KOPT-K1 (cell line): ENCODE results near the gene FIG4.
"Not testable (repeated sequence)": the region's sequence is repeated elsewhere in the genome, so short reads cannot be mapped to it uniquely, and the experiment has no call there.

Experiments used
- H3K27ac ChIP-seq: fragments of 200-600 bp; sonication (generic); 2 replicates; pipeline ENCODE4 v1.5.1; 2016; ENCODE audit warnings: antibody characterized with exemption, mild to moderate bottlenecking, low read depth, low read length; ENCODE audit not compliant: poor library complexity, severe bottlenecking
- H3K36me3 ChIP-seq: fragments of 200-600 bp; sonication (generic); 2 replicates; pipeline ENCODE4 v1.5.1; 2017; ENCODE audit warnings: antibody characterized with exemption, mild to moderate bottlenecking, low read length, moderate library complexity; ENCODE audit not compliant: insufficient read depth
- H3K9me3 ChIP-seq: fragments of 200-600 bp; sonication (generic); 2 replicates; pipeline ENCODE4 v1.5.1; 2017; ENCODE audit warnings: antibody characterized with exemption, low read length, mild to moderate bottlenecking; ENCODE audit not compliant: insufficient read depth, poor library complexity, severe bottlenecking

The FIG4 gene

DNA sequence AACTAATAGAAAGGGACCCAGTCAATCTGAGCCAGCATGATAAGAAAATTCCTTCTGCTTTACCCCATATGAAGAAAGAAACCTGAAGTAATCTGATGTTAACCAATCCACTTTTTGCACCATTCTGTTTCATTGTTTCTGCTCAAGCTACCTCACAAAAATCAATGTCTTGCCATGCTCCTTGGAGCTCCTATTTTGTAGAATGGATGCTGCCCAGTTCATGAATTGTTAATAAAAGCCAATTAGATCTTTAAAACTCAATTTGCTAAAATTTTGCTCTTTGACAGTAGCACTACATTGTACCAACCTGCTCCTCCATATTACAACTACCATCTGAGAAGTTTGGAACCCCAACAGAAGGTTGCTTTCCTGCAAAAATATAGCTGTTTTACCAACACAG lies 170.8 kb downstream of the FIG4 start:
- Histone ChIP-seq H3K27ac (no peak overlapping the region), H3K36me3 (no peaks in the 10 kb centered on the region), H3K9me3 (no peaks in the 10 kb centered on the region)

DNA sequence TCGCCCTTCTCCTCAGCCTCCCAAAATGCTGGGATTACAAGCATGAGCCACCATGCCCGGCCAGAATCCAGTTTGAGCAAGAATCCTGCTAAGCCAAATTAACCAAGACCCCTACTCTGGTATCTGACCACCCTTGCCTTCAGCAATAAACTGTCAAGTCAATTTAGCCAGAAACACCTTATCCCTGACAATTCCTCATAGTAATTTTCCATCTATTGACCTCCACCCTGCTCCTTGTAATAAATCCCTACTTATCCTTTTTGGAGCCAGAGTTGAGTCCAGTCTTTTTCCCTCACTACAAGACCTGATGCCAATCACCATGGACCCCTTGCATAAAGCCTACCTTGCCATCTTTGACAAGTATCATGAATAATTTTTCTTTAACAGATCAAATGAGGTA lies 173.0 kb downstream of the FIG4 start:
- no peak overlapping the region for H3K27ac ChIP-seq
- H3K9me3 ChIP-seq = no peaks in the 10 kb centered on the region
- H3K36me3 ChIP-seq = no peaks in the 10 kb centered on the region

DNA sequence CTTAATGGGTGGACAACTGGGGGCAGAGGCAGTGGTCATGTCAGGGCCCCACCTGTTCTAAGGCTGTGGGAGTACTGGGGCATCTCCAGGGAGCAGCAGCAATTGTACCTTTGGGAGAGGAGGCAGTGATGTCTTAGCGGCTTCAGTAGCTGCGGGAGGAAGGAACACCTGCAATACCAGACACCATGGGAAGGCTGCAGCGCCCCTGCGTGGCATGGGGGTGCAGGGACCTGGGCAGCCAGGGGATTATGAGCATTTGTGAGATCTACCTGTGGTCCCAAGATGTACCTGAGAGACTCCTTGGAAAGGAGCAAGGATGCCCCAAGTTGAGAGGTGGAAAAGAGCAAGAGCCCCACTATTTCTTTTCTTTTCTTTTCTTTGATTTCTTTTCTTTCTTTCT lies 174.9 kb downstream of the FIG4 start:
- Histone ChIP-seq H3K36me3 (no peaks in the 10 kb centered on the region), H3K27ac (no peak overlapping the region), H3K9me3 (no peaks in the 10 kb centered on the region)

DNA sequence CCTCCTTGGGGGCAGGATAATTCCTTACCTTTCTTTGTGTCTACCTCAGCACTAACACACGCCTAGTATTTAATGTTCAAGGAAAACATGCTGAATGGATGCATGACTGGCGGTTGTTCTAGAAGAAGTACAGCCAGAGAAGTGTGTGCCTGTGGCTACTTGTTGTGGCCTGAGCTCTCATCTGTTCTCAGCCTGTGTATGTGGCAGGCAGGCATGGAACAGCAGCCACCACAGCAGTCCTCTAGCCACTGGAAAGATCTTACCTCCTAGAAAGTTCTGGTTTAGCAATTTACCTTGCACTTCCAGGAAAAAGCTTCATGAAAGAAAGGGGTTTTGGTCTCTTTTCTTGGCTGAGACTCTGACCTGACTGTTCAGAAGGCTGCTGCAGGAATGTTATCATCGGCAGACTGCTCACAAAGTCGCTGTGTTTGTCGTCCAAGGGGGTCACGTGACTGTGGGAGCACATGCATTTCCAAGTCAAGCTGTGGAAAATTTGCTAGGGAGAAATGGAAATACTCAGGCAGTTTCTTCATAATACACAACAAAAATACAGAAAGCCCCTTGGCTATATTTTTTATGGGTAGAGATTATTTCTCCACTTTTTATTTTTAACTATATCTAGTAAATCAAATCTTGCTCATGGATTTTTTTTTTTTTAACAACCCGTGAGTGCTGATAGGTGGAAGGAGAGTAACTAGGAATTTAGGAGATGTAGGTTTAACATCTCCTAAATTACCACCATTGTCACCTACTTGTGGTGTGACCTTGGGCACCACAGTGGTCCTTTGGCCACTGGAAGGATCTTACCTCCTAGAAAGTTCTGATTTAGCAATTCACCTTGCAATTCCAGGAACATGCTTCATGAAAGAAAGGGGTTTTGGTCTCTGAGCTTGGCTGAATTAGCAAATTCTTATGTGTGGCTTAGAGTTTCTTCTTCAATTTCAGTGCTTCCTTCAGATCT lies 176.2 kb downstream of the FIG4 start:
- no peak overlapping the region for H3K27ac ChIP-seq
- H3K9me3 ChIP-seq = no peaks in the 10 kb centered on the region
- H3K36me3 ChIP-seq = no peaks in the 10 kb centered on the region

DNA sequence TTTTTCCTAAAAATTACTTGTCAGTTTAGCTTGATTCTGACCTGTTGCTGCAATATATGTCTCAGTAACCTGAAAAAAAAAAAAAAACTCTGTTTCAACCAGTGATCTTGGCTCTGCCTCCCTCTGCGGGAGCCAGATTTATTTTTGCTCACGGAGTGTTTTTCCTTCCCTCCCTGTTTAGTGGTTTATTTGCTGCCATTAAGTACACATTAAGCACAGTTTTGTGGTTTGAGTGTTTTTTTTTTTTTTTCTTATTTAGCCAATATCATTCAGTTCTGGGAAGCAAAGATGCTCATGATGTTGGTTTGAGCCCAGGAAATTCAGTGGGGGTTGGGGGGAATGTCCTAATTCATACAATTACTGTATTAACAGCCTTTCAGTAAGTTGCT lies 176.9 kb downstream of the FIG4 start:
- no peak overlapping the region for H3K27ac ChIP-seq
- no peaks in the 10 kb centered on the region for H3K36me3 ChIP-seq
- no peaks in the 10 kb centered on the region for H3K9me3 ChIP-seq

DNA sequence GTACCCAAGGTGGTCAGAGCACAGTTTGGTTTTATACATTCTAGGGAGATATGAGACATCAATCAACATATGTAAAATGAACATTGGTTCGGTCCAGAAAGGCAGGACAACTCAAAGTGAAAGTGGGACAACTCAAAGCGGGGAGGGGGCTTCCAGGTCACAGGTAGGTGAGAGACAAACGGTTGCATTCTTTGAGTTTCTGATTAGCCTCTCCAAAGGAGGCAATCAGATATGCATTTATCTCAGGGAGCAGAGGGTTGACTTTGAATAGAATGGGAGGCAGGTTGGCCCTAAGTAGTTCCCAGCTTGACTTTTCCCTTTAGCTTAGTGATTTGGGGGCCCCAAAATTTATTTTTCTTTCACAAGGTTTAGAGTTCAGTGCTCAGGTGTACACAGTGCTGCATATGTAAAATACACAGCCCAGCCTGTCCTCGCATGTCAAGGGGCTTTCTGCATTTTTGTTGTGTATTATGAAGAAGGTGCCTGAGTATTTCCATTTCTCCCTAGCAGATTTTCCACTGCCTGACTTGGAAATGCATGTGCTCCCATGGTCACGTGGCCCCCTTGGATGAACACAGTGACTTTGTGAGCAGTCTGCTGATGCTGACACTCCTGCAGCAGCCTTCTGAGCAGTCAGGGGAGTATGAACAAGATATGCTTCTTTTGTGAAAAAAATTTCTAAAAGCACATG lies 178.4 kb downstream of the FIG4 start:
- not testable (repeated sequence) for H3K36me3 ChIP-seq, H3K27ac ChIP-seq, H3K9me3 ChIP-seq

DNA sequence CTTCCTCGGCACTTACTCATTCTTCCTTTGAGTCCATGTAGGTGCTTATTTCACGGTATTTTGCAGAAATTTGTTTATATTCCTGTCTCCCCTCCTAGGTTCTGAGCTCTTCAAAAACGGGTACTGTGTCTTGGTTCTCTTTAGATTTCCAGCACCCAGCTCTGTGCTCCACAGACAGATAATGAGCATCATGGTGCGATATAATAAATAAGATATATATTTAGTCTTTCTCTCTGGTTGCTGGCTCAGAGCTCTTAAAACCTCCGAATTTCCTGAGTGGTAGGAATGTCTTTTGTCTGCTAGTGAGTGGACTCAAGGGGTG lies 179.0 kb downstream of the FIG4 start:
- Histone ChIP-seq H3K36me3 (no peaks in the 10 kb centered on the region), H3K27ac (no peak overlapping the region), H3K9me3 (no peaks in the 10 kb centered on the region)

DNA sequence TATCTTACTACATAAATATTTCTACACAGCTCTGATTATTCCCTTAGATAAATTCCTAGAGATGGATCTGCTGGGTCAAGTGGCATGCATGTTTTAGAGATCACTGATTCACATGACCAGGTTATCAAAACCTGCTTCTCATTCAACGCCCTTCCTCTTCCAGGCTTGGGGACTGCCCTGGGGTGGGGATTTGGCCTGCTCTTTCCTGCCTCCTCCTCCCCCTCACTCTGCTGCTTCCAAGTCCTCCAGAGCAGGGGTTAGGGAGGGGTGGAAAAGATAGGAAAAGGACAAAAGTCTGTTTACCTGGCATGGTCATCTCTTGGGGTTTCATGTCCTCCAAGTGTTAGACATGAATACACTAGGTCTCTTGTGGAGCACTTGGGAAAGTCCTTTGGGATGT lies 181.5 kb downstream of the FIG4 start:
- Histone ChIP-seq H3K27ac (no peak overlapping the region), H3K36me3 (no peaks in the 10 kb centered on the region), H3K9me3 (no peaks in the 10 kb centered on the region)

DNA sequence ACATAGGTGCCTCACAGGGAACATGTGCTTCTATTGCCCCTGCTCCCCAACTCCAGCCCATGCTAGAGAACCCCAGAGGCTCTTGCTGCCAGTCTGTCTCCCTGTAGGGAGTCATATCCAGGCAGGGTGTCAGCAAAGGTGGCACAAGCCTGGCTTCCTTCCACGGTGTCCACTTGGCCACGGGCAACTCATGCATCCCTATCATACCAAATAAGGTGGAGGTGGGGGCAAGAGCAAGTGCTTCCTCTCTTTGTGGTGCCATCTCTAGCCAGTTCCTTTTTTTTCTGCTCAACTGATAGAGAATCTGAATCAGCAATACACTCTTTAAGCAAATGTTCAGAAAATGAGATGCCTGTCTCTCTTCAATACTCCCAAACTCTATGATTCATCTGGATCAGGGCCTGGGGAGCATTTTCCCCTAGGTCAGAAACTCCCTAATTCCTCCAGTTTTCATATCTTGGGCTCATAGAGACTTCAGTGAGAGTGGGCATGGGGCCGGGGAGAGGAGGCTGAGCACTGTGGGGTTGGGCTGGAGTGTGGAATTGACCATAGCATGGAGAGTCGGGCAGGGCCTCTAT lies 182.0 kb downstream of the FIG4 start:
- Histone ChIP-seq H3K27ac (no peak overlapping the region), H3K9me3 (no peaks in the 10 kb centered on the region), H3K36me3 (no peaks in the 10 kb centered on the region)

DNA sequence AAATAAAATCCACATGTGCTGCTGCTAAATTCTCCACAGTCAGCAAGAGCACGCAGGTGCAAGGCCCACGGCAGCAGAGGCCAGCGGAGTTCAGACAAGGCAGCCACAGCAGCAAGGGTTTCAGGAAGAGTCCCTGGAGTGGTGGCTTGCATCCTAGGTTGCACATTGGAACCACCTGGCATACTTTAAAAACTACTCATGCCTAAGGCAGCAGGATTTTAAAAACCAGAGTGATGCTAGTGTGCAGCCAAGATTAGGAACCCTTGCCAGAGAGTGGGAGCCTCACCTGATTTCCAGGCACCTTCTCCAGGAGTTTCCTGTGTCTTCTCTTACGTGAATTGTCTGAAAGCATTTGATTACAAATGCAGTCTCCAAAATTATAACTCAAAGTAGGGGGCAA lies 183.0 kb downstream of the FIG4 start:
- Histone ChIP-seq H3K27ac (no peak overlapping the region), H3K9me3 (no peaks in the 10 kb centered on the region), H3K36me3 (no peaks in the 10 kb centered on the region)

DNA sequence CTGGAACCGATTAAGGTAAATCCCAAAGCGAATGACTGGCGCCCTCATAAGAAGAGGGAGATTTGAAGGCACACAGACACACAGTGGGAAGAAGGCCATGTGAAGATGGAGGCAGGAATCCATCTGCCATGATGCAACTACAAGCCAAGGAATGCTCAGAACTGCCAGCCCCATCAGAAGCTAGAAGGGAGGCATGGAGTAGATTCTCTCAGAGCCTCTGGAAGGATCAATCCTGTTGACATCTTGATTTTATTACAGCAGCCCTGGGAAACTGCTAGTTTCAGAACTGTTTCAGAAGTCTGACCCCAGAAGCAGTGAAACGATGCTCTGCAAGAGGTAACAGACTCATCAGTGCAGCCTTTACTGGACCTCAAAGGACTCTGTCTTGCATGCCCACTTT lies 183.5 kb downstream of the FIG4 start:
- no peak overlapping the region for H3K27ac ChIP-seq
- H3K36me3 ChIP-seq = no peaks in the 10 kb centered on the region
- H3K9me3 ChIP-seq = no peaks in the 10 kb centered on the region
